HepG2 (cell line): ENCODE data around the gene PTGIS. TPM values are rescaled to one million over a fixed set of nuclear protein-coding genes. Genes with fewer than 3 reads are reported as not detected.

Experiments
- ATAC-seq: fragments of 200-7000 bp; cut with Tn5 transposase; 3 replicates; pipeline ENCODE4 v1.9.1; 2020; ENCODE audit warnings: mild to moderate bottlenecking, moderate library complexity
- BruUV-seq: library from RNA; stranded (reverse); fragments of 400-500 nt; replicated peaks from 2 replicates; lab custom pipeline; 2021; lab: Mats Ljungman, UMichigan
- CTCF ChIA-PET: fragments of 300-600 bp; formaldehyde crosslinking; extraction: SDS; loops from one replicate; lab custom pipeline; 2021; ENCODE audit warnings: low total read pairs, inconsistent platforms, low intra/inter-chr PET ratio; lab: Yijun Ruan, JAX
- POLR2A ChIA-PET: fragments of 350-600 bp; sonication (Branson Sonifier 250); formaldehyde crosslinking; loops from one replicate; lab custom pipeline; 2020; ENCODE audit warnings: antibody characterized with exemption, inconsistent platforms; lab: Yijun Ruan, JAX
- DNase-seq: peaks from one replicate; pipeline ENCODE4 v3.0.0-alpha.2; 2015; ENCODE audit warnings: low spot score
- FAIRE-seq: peaks from 3 replicates; lab custom pipeline; 2011; peaks lifted over from hg19 to GRCh38; lab: Jason Lieb, UNC
- H2AFZ ChIP-seq: one replicate; pipeline ENCODE4 v1.6.1; 2011; ENCODE audit warnings: low read length, inconsistent platforms
- H3K27ac ChIP-seq: fragments of 300-600 bp; 3 replicates; pipeline ENCODE4 v1.8.0; 2011; ENCODE audit warnings: mixed run types, mild to moderate bottlenecking, mixed read lengths, low read length, inconsistent platforms; ENCODE audit not compliant: insufficient read depth; ENCODE audit errors: extremely low read length
- H3K27me3 ChIP-seq, 2 experiments: fragments of 200-600 bp in 1 of 2; 2 replicates in 1 of 2; 3 replicates in 1 of 2; pipeline versions ENCODE4 v1.6.0 to v1.8.0; 2011; ENCODE audit warnings: low read length in 2 of 2, mild to moderate bottlenecking in 2 of 2, moderate library complexity in 2 of 2, inconsistent platforms in 1 of 2; ENCODE audit not compliant: insufficient read depth in 2 of 2, control insufficient read depth in 1 of 2
- H3K36me3 ChIP-seq, 2 experiments: fragments of 200-600 bp in 1 of 2; replicated peaks in 1 of 2; 2 replicates in 1 of 2; 3 replicates in 1 of 2; pipeline versions ENCODE4 v1.5.1 to v1.8.0; 2011; ENCODE audit warnings: low read length in 2 of 2, inconsistent platforms in 1 of 2; ENCODE audit not compliant: insufficient read depth in 2 of 2, control insufficient read depth in 1 of 2
- H3K4me1 ChIP-seq: 2 replicates; pipeline ENCODE4 v1.5.1; 2012; ENCODE audit warnings: low read length, inconsistent platforms; ENCODE audit not compliant: insufficient read depth
- H3K4me2 ChIP-seq: 2 replicates; pipeline ENCODE4 v1.6.0; 2011; ENCODE audit warnings: low read depth, low read length, inconsistent platforms
- H3K4me3 ChIP-seq, 3 experiments: fragments of 200-600 bp in 1 of 3; sonication (generic), shearing (Covaris generic) in 1 of 3; replicated peaks in 1 of 3; 2 replicates each; pipeline ENCODE4 v1.5.1; 2011 to 2016; ENCODE audit warnings: low read length in 3 of 3, inconsistent platforms in 2 of 3, low read depth in 2 of 3, mild to moderate bottlenecking in 2 of 3, control low read depth in 1 of 3, mixed read lengths in 1 of 3; ENCODE audit not compliant: insufficient read depth in 1 of 3
- H3K79me2 ChIP-seq: one replicate; pipeline ENCODE4 v1.6.1; 2011; ENCODE audit warnings: low read length, inconsistent platforms; ENCODE audit not compliant: insufficient read depth
- H3K9ac ChIP-seq: 2 replicates; pipeline ENCODE4 v1.6.0; 2011; ENCODE audit warnings: mild to moderate bottlenecking, low read depth, low read length, inconsistent platforms; ENCODE audit not compliant: insufficient read depth
- H3K9me3 ChIP-seq: 2 replicates; pipeline ENCODE4 v1.5.1; 2012; ENCODE audit warnings: mild to moderate bottlenecking, low read length
- H4K20me1 ChIP-seq: 2 replicates; pipeline ENCODE4 v1.6.0; 2011; ENCODE audit warnings: inconsistent platforms, mild to moderate bottlenecking, low read length, moderate library complexity; ENCODE audit not compliant: insufficient read depth
- GABPB1 ChIP-seq: IDR thresholded peaks from 2 replicates; pipeline ENCODE4 v1.6.1; 2016; ENCODE audit warnings: mild to moderate bottlenecking, missing genetic modification reagents, moderate library complexity, missing compliant biosample characterization
- SMC3 ChIP-seq: IDR thresholded peaks from 2 replicates; pipeline ENCODE4 v1.6.1; 2011; ENCODE audit warnings: low read length, improper control_type of control experiment
- SRF ChIP-seq: IDR thresholded peaks from 2 replicates; pipeline ENCODE4 v1.6.1; 2011; ENCODE audit warnings: mild to moderate bottlenecking, low read depth, low read length, moderate library complexity
- ZBTB42 ChIP-seq: sonication (generic); formaldehyde crosslinking; IDR thresholded peaks from 2 replicates; pipeline ENCODE4 v1.5.0; 2020; ENCODE audit warnings: mild to moderate bottlenecking, missing genetic modification reagents
- ZMYM3 ChIP-seq: sonication (generic); formaldehyde crosslinking; IDR thresholded peaks from 2 replicates; pipeline ENCODE4 v1.5.1; 2020; ENCODE audit warnings: mild to moderate bottlenecking, missing genetic modification reagents
- ZNF34 ChIP-seq: sonication (generic); formaldehyde crosslinking; IDR thresholded peaks from 2 replicates; pipeline ENCODE4 v1.4.0; 2020; ENCODE audit warnings: mild to moderate bottlenecking, missing genetic modification reagents, borderline replicate concordance
- ZNF430 ChIP-seq: sonication (generic); formaldehyde crosslinking; IDR thresholded peaks from 2 replicates; pipeline ENCODE4 v1.9.0; 2021; ENCODE audit warnings: mild to moderate bottlenecking, missing genetic modification reagents
- ZNF629 ChIP-seq: sonication (generic); formaldehyde crosslinking; conservative IDR thresholded peaks from 2 replicates; pipeline ENCODE4 v1.5.0; 2020; ENCODE audit warnings: missing genetic modification reagents
- WGBS: methylation state at CpG from one replicate; pipeline ENCODE4 v1.1.6; 2017; ENCODE audit warnings: low lambda C conversion rate; 5-methylcytosine and 5-hydroxymethylcytosine counted together
- in situ Hi-C: cut with HindIII; loops from 2 replicates; pipeline ENCODE4 v1.10.0; 2017; ENCODE audit warnings: low pct_unique_long_range_greater_than_20kb; ENCODE audit not compliant: extremely low pct_ligation_motif_present
- intact Hi-C: fragments of 100-400 bp; cut with micrococcal nuclease; formaldehyde crosslinking; loops from one replicate; pipeline ENCODE4 v1.10.0; 2022; ENCODE audit not compliant: unreplicated experiment
- polyA plus RNA-seq, 8 experiments: library from polyadenylated mRNA; depleted of rRNA in 3 of 8; stranded (reverse) in 7 of 8; unstranded in 1 of 8; fragments of >200 nt; fragmentation: Illumina TruSeq in 4 of 8; extraction: Trizol in 4 of 8; gene quantifications; 2 replicates each; pipeline versions ENCODE4 v1.2.1 to v1.2.3, GENCODE V29; 2011 to 2016; ENCODE audit warnings: low read depth in 4 of 8, missing spikeins in 1 of 8, mixed read lengths in 1 of 8; ENCODE audit not compliant: insufficient read depth in 1 of 8
- total RNA-seq, 5 experiments: library from RNA; depleted of rRNA; stranded (reverse); fragments of >200 nt; fragmentation: Illumina TruSeq; extraction: Trizol; gene quantifications; 2 replicates each; pipeline ENCODE4 v1.2.3, GENCODE V29; 2016; ENCODE audit warnings: low read depth in 1 of 5
- TF ChIP-seq, protein P1 (sequence below): sonication (generic); formaldehyde crosslinking; IDR thresholded peaks from 2 replicates; pipeline ENCODE4 v1.4.0; 2020; ENCODE audit warnings: missing genetic modification reagents

Gene PTGIS
- total and polyA plus RNA-seq, 2 of the 13 experiments (the other 11 are each of a cell fraction or from before 2014, with no cell fraction given), result not detected

DNA sequence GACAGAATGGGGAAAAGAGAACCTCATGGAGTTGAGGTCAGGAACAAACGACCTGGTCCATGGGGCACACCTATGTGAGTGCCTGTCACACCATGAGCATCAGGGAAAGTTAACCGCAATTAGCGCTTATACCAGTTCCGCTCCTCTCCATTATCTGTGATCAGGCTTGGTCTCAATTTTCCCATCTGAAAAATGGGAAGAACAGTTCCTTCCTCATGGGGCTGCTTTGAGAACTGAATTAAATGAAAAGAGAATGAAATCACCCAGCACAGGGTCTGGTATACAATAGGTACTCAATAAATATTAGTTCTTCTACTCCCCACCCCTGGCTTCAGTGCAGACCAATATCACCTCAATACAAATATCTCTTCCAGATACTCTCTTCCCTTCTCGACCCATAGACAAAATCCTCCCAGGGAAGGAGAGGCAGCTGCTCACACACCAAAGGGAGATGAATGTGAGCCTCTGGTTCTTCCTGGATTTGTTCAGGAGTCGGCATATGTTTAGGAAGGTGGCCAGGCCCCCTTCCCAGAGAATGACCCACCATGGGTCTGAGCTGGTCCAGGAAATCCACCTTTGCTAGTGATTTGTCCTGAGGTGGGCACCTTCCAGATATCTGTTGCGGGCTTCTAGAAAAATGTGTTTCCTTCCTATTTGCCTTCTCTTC lies 2.4 kb upstream of the PTGIS start:
- no peaks in the 10 kb centered on the region for H3K9me3 ChIP-seq
- intact Hi-C loops (no loop called here), in situ Hi-C loops (no loop called here)
- H3K9ac ChIP-seq, result no peak overlapping the region
- peaks cover 19% of the 10 kb centered on the region; the same call in 1 of the 2 replicates for H3K4me1 ChIP-seq
- H3K27ac ChIP-seq, result no peak overlapping the region
- H3K4me3 ChIP-seq, result no peak overlapping the region
- H3K79me2 ChIP-seq, result no peaks in the 10 kb centered on the region
- no peaks in the 10 kb centered on the region for H4K20me1 ChIP-seq
- H3K4me2 ChIP-seq, result no peak overlapping the region
- WGBS, result 59% methylated on average over 7 of the region's 7 CpGs
- no TSS peak for BruUV-seq
- CTCF ChIA-PET, result no interaction called here
- H2AFZ ChIP-seq, result no peak overlapping the region
- TF ChIP-seq ZMYM3 (0 out of 2 replicates have a peak, but pooled peaks have one; percentile 33), GABPB1 (no peak), ZNF629 (CRISPR knock-in tag) (peak; percentile 87)
- TF ChIP-seq, all 625 proteins: peak for 2
- ATAC-seq, result no peak
- FAIRE-seq, result no peak
- peaks cover 3 to 61% of the 10 kb centered on the region in 2 experiments; a peak in 3 of 5 replicates for H3K27me3 ChIP-seq
- POLR2A ChIA-PET, result interaction anchor here (2.9 kb wide), 1 partner anchor 14 kb away, joined by 14 read pairs; no protein-coding TSS in a partner anchor
- DNase-seq, result no peak
- no peaks in the 10 kb centered on the region for H3K36me3 ChIP-seq

GRCh38 chr20:49569411-49570115 lies 1.6 kb upstream of the PTGIS start:
- H3K4me2 ChIP-seq, result no peak overlapping the region
- no peaks in the 10 kb centered on the region for H3K79me2 ChIP-seq
- peaks cover 19% of the 10 kb centered on the region; the same call in 1 of the 2 replicates for H3K4me1 ChIP-seq
- TF ChIP-seq SRF (no peak), ZNF430 (CRISPR knock-in tag) (no peak), ZNF34 (CRISPR knock-in tag) (no peak), ZBTB42 (CRISPR knock-in tag) (no peak), SMC3 (peak; percentile 1; the same call in 1 of the 2 replicates)
- TF ChIP-seq, protein P1, sequence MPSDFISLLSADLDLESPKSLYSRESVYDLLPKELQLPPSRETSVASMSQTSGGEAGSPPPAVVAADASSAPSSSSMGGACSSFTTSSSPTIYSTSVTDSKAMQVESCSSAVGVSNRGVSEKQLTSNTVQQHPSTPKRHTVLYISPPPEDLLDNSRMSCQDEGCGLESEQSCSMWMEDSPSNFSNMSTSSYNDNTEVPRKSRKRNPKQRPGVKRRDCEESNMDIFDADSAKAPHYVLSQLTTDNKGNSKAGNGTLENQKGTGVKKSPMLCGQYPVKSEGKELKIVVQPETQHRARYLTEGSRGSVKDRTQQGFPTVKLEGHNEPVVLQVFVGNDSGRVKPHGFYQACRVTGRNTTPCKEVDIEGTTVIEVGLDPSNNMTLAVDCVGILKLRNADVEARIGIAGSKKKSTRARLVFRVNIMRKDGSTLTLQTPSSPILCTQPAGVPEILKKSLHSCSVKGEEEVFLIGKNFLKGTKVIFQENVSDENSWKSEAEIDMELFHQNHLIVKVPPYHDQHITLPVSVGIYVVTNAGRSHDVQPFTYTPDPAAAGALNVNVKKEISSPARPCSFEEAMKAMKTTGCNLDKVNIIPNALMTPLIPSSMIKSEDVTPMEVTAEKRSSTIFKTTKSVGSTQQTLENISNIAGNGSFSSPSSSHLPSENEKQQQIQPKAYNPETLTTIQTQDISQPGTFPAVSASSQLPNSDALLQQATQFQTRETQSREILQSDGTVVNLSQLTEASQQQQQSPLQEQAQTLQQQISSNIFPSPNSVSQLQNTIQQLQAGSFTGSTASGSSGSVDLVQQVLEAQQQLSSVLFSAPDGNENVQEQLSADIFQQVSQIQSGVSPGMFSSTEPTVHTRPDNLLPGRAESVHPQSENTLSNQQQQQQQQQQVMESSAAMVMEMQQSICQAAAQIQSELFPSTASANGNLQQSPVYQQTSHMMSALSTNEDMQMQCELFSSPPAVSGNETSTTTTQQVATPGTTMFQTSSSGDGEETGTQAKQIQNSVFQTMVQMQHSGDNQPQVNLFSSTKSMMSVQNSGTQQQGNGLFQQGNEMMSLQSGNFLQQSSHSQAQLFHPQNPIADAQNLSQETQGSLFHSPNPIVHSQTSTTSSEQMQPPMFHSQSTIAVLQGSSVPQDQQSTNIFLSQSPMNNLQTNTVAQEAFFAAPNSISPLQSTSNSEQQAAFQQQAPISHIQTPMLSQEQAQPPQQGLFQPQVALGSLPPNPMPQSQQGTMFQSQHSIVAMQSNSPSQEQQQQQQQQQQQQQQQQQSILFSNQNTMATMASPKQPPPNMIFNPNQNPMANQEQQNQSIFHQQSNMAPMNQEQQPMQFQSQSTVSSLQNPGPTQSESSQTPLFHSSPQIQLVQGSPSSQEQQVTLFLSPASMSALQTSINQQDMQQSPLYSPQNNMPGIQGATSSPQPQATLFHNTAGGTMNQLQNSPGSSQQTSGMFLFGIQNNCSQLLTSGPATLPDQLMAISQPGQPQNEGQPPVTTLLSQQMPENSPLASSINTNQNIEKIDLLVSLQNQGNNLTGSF (CRISPR knock-in tag), result no peak
- H3K27me3 ChIP-seq, result peaks cover 3 to 61% of the 10 kb centered on the region in 2 experiments; a peak in 3 of 5 replicates
- no peak overlapping the region for H3K9ac ChIP-seq
- intact Hi-C loops (loop anchor here (1.0 kb wide), 1 partner anchor 38 kb away; no protein-coding TSS in a partner anchor), in situ Hi-C loops (no loop called here)
- H3K27ac ChIP-seq, result no peak overlapping the region
- DNase-seq (no peak), FAIRE-seq (no peak), ATAC-seq (no peak)
- H3K9me3 ChIP-seq, result no peaks in the 10 kb centered on the region
- H4K20me1 ChIP-seq, result no peaks in the 10 kb centered on the region
- CTCF ChIA-PET, result no interaction called here
- POLR2A ChIA-PET, result interaction anchor here (2.9 kb wide), 1 partner anchor 15 kb away, joined by 14 read pairs; no protein-coding TSS in a partner anchor
- no TSS peak for BruUV-seq
- no peak overlapping the region for H3K4me3 ChIP-seq
- 25% methylated on average over 10 of the region's 10 CpGs for WGBS
- H2AFZ ChIP-seq, result no peak overlapping the region
- H3K36me3 ChIP-seq, result no peaks in the 10 kb centered on the region
